ENCODE results near the gene SPATA6L. TPM values are rescaled to one million over a fixed set of nuclear protein-coding genes. Genes with fewer than 3 reads are reported as not detected.

Gene SPATA6L
- polyA plus RNA-seq, 1 of the 3 experiments (the other 2 are of a cell fraction), result 0.44 TPM

DNA sequence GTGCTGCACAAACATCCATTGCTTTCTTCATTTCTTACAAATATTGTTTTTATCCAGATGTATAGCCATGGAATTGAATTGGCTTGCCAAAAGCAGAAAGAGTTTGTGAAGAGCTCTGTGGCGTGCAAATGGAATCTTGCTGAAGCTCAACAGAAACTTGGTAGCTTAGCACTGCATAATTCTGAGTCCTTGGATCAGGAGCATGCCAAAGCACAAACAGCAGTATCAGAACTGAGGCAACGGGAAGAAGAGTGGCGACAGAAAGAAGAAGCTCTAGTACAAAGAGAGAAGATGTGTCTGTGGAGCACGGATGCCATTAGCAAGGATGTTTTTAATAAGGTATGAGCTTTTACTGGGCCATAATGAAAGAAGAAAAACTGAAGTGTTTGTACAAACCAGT lies 18.5 kb upstream of the SPATA6L start:
- Histone ChIP-seq H3K36me3 (replicated peaks in 1 of 2; ENCODE audit: control insufficient read depth in 1 of 2, insufficient read depth in 2 of 2, low read length in 1 of 2) (peaks cover 29 to 35% of the 10 kb centered on the region in 2 experiments), H3K9me2 (no peaks in the 10 kb centered on the region), H3K4me1 (ENCODE audit: control insufficient read depth in 1 of 2, insufficient read depth in 2 of 2, low read depth in 1 of 2, low read length in 1 of 2) (peaks cover 3 to 15% of the 10 kb centered on the region in 2 experiments; a peak in 3 of 4 replicates), H3F3A (replicated peaks; ENCODE audit: insufficient read depth) (peaks cover 15% of the 10 kb centered on the region), H3K4me2 (no peak overlapping the region), H3K79me2 (ENCODE audit: insufficient read depth) (peaks cover 56% of the 10 kb centered on the region), H3K27me3 (ENCODE audit: insufficient read depth) (no peaks in the 10 kb centered on the region), H2AFZ (ENCODE audit: low read depth) (no peak overlapping the region), H4K20me1 (ENCODE audit: insufficient read depth) (no peaks in the 10 kb centered on the region), H3K4me3 (ENCODE audit: low read depth in 2 of 2, low read length in 1 of 2) (no peak overlapping the region), H3K9me3 (no peaks in the 10 kb centered on the region), H3K9ac (no peak overlapping the region), H3K27ac (ENCODE audit: low read depth in 2 of 2, low read length in 1 of 2) (no peak overlapping the region)
- TF ChIP-seq GABPA (IDR thresholded peaks at IDR 0.05; ENCODE audit: low read depth) (no peak), RXRA (IDR thresholded peaks at IDR 0.05; ENCODE audit: borderline replicate concordance, low read depth) (no peak), ELF1 (IDR thresholded peaks at IDR 0.05) (no peak), MEF2A (IDR thresholded peaks at IDR 0.05; ENCODE audit: borderline replicate concordance, low read depth) (no peak), SMC3 (IDR thresholded peaks at IDR 0.05; ENCODE audit: low read depth, low read length) (no peak), MXI1 (IDR thresholded peaks at IDR 0.05; ENCODE audit: low read depth, low read length) (no peak), RAD21 (IDR thresholded peaks at IDR 0.05; ENCODE audit: low read length) (no peak), JUND (IDR thresholded peaks at IDR 0.05) (no peak), CHD2 (IDR thresholded peaks at IDR 0.05; ENCODE audit: low read length, partially characterized antibody) (no peak), FOXJ3 (CRISPR knock-in tag; IDR thresholded peaks at IDR 0.05) (no peak)
- TF ChIP-seq, protein P1, sequence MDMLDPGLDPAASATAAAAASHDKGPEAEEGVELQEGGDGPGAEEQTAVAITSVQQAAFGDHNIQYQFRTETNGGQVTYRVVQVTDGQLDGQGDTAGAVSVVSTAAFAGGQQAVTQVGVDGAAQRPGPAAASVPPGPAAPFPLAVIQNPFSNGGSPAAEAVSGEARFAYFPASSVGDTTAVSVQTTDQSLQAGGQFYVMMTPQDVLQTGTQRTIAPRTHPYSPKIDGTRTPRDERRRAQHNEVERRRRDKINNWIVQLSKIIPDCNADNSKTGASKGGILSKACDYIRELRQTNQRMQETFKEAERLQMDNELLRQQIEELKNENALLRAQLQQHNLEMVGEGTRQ (IDR thresholded peaks at IDR 0.05; ENCODE audit: borderline replicate concordance, low read depth, low read length), result no peak
- TF ChIP-seq, protein P2, sequence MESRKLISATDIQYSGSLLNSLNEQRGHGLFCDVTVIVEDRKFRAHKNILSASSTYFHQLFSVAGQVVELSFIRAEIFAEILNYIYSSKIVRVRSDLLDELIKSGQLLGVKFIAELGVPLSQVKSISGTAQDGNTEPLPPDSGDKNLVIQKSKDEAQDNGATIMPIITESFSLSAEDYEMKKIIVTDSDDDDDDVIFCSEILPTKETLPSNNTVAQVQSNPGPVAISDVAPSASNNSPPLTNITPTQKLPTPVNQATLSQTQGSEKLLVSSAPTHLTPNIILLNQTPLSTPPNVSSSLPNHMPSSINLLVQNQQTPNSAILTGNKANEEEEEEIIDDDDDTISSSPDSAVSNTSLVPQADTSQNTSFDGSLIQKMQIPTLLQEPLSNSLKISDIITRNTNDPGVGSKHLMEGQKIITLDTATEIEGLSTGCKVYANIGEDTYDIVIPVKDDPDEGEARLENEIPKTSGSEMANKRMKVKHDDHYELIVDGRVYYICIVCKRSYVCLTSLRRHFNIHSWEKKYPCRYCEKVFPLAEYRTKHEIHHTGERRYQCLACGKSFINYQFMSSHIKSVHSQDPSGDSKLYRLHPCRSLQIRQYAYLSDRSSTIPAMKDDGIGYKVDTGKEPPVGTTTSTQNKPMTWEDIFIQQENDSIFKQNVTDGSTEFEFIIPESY (IDR thresholded peaks at IDR 0.05; ENCODE audit: borderline replicate concordance, low read depth), result no peak
- CTCF ChIA-PET, result interaction anchor here (0.9 to 1.7 kb wide), 3 partner anchors 19 to 56 kb away, joined by 3 to 5 read pairs (median 4); partner anchors contain the start of genes AK3 and SPATA6L
- no peak for DNase-seq
- WGBS (ENCODE audit: low lambda C conversion rate), result 98% methylated on average over 4 of the region's 4 CpGs
- POLR2A ChIA-PET, result no interaction called here

DNA sequence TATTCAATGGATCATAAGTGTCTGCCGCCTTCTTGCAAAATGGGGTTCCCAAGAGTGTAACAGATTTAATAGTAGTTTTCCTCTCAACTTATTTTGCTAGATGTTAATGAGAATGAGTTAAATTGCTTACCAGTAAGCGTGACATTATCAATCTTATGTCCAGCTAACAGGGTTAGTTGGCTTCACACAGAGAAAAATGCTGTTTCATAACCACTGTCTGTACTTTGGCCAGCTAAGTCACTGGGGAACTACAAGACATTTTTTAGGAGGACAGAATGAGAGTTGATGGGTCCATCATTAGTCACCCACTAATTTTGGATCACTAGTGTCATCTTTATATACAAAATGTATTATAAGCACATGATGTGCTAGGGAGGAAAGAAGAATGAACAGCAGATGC lies 14.5 kb upstream of the SPATA6L start:
- ChIA-PET CTCF (interaction anchor here (0.6 to 1.1 kb wide), 5 partner anchors 13 to 114 kb away, joined by 3 to 5 read pairs (median 4); no protein-coding TSS in a partner anchor), POLR2A (no interaction called here)
- TF ChIP-seq TCF12 (IDR thresholded peaks at IDR 0.05), result no peak
- TF ChIP-seq YY1 (IDR thresholded peaks at IDR 0.05; ENCODE audit: low read depth), result no peak
- no peak for TF ChIP-seq ELF1 (IDR thresholded peaks at IDR 0.05)
- no peak for TF ChIP-seq EZH2phosphoT487 (IDR thresholded peaks at IDR 0.05; ENCODE audit: borderline replicate concordance, low read depth)
- no peak for TF ChIP-seq JUND (IDR thresholded peaks at IDR 0.05)
- TF ChIP-seq, protein P3, sequence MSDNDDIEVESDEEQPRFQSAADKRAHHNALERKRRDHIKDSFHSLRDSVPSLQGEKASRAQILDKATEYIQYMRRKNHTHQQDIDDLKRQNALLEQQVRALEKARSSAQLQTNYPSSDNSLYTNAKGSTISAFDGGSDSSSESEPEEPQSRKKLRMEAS (IDR thresholded peaks at IDR 0.05; ENCODE audit: low read depth), result no peak
- TF ChIP-seq FOXJ3 (CRISPR knock-in tag; IDR thresholded peaks at IDR 0.05), result no peak
- no peak for TF ChIP-seq TAF1 (IDR thresholded peaks at IDR 0.05; ENCODE audit: borderline replicate concordance, low read depth, low read length)
- TF ChIP-seq, protein P4, sequence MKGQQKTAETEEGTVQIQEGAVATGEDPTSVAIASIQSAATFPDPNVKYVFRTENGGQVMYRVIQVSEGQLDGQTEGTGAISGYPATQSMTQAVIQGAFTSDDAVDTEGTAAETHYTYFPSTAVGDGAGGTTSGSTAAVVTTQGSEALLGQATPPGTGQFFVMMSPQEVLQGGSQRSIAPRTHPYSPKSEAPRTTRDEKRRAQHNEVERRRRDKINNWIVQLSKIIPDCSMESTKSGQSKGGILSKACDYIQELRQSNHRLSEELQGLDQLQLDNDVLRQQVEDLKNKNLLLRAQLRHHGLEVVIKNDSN (IDR thresholded peaks at IDR 0.05; ENCODE audit: borderline replicate concordance, low read depth), result no peak
- TF ChIP-seq RFX5 (IDR thresholded peaks at IDR 0.05; ENCODE audit: low read length), result no peak
- TF ChIP-seq RCOR1 (IDR thresholded peaks at IDR 0.05; ENCODE audit: low read length), result no peak
- no peak for TF ChIP-seq RXRA (IDR thresholded peaks at IDR 0.05; ENCODE audit: borderline replicate concordance, low read depth)
- Histone ChIP-seq H3K9me3 (no peaks in the 10 kb centered on the region), H3K9ac (peak overlapping the region; percentile 91), H3K27me3 (ENCODE audit: insufficient read depth) (no peaks in the 10 kb centered on the region), H3K4me3 (ENCODE audit: low read depth in 2 of 2, low read length in 1 of 2) (peak overlapping the region; percentile 80 to 85), H2AFZ (ENCODE audit: low read depth) (peak overlapping the region; percentile 81), H3F3A (replicated peaks; ENCODE audit: insufficient read depth) (peaks cover 14% of the 10 kb centered on the region), H3K9me2 (no peaks in the 10 kb centered on the region), H3K4me1 (ENCODE audit: control insufficient read depth in 1 of 2, insufficient read depth in 2 of 2, low read depth in 1 of 2, low read length in 1 of 2) (peaks cover 5 to 7% of the 10 kb centered on the region in 2 experiments; a peak in 3 of 4 replicates), H3K27ac (ENCODE audit: low read depth in 2 of 2, low read length in 1 of 2) (peak overlapping the region; percentile 96 to 97), H3K4me2 (peak overlapping the region; percentile 95), H3K79me2 (ENCODE audit: insufficient read depth) (peaks cover 49% of the 10 kb centered on the region), H4K20me1 (ENCODE audit: insufficient read depth) (no peaks in the 10 kb centered on the region), H3K36me3 (replicated peaks in 1 of 2; ENCODE audit: control insufficient read depth in 1 of 2, insufficient read depth in 2 of 2, low read length in 1 of 2) (peaks cover 10 to 13% of the 10 kb centered on the region in 2 experiments)
- 34% methylated on average over 2 of the region's 2 CpGs for WGBS (ENCODE audit: low lambda C conversion rate)
- no peak for DNase-seq

Data from SK-N-SH (cell line).